ENCODE data around the gene CUEDC1.

GRCh38 chr17:57923182-57923872, 31.9 kb downstream of the CUEDC1 start:
- TF ChIP-seq ZNF3 (CRISPR knock-in tag; IDR thresholded peaks at IDR 0.05) (no peak), MAFF (IDR thresholded peaks at IDR 0.05; ENCODE audit: low read length) (no peak), ZNF274 (IDR thresholded peaks at IDR 0.05; ENCODE audit: borderline replicate concordance, low read depth, low read length) (no peak), TBP (optimal IDR thresholded peaks at IDR 0.05; ENCODE audit: low read depth, low read length) (no peak), ZNF311 (CRISPR knock-in tag; IDR thresholded peaks at IDR 0.05) (no peak), HDAC1 (IDR thresholded peaks at IDR 0.05) (no peak), KLF10 (CRISPR knock-in tag; IDR thresholded peaks at IDR 0.05) (no peak), POLR2A (conservative IDR thresholded peaks at IDR 0.05) (no peak), ARHGAP35 (IDR thresholded peaks at IDR 0.05; ENCODE audit: partially characterized antibody) (no peak), ZNF395 (CRISPR knock-in tag; IDR thresholded peaks at IDR 0.05) (no peak), HIVEP1 (CRISPR knock-in tag; IDR thresholded peaks at IDR 0.05) (no peak), RBM22 (IDR thresholded peaks at IDR 0.05; ENCODE audit: low read depth, low read length, poor library complexity, severe bottlenecking) (no peak)
